ENCODE data around the gene TPPP. TPM values are rescaled to one million over a fixed set of nuclear protein-coding genes. Genes with fewer than 3 reads are reported as not detected.
"Not testable (repeated sequence)": the region's sequence is repeated elsewhere in the genome, so short reads cannot be mapped to it uniquely, and the experiment has no call there.

TPPP gene
- total RNA-seq, result 5.4 TPM
- long read RNA-seq, partial matches to known transcripts, result 0 of 2 reads
- long read RNA-seq, other reads (novel, unspliced or antisense), result 2 of 2 reads

GRCh38 chr5:693271-694041 lies at the start of gene TPPP:
Gene TPPP, minus strand, starts transcription at chr5:693352. Its CDS starts 15,292 bp downstream, at chr5:678060.
- peak; percentile 100 for DNase-seq (ENCODE audit: low spot score)

DNA sequence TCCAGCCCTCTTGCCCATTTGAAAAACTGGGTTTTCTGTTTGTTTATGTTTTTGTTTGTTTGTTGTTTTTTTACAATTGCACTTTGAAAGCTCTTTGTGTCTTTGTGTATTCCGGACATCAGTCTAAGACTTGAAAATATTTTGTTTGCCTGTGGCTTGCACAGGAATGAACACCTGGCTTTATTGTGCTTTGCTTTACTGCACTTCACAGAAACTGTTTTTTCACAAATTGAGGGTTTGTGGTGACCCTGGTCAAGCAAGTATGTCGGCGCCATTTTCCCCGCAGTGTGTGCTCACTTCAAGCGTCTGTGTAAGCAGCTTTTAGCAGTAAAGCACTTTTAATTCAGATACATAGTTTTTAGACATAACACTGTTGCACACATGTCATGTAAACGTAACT lies 49.1 kb upstream of the TPPP start:
- not testable (repeated sequence) for DNase-seq (ENCODE audit: low spot score)

DNA sequence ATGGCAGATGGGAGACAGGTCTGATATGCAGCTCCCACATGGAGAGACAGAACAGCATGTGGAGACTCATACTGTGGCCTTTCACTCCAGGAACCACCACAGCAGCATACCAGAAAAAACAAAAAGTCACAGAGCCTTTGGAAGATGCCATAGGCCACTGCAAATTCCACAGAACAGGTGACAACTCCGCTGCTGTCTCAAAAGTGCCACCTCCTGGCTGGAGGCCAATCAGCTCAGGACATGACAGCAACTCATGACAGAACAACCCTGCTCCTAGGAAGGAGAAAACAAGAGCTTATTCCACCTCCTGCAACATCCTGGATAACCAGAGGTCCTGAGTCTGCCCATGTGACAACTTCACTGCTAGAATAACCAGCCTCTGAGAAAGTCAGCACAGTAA lies 41.0 kb upstream of the TPPP start:
- DNase-seq (ENCODE audit: low spot score), result not testable (repeated sequence)

DNA sequence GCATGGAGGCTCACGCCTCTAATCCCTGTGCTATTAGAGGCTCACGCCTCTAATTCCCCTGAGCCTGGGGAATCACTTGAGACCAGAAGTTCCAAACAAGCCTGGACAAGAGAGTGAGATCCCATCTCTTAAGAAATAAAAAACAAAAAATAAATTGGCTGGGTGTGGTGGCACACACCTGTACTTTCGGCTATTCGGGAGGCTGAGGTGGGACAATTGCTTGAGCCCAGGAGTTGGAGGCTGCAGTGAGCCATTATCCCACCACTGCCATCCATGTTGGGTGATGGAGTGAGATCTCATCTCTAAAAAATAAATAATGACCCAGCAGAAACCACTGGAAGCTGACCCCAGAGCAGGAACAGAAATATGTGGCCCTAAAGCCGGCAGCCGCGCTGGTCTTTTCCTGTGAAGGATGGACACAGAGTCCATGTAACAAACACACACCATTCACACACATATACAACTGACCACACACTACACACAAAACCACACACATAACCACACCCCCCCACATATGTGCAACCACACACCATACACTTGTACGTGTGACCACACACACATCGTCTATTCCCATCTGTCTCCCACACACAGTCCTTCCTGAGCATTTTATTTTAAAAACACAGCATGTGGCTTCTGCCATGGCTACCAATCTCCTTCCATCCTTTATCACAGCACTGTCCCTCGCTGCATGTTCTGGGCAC lies 39.8 kb upstream of the TPPP start:
- not testable (repeated sequence) for DNase-seq (ENCODE audit: low spot score)

GRCh38 chr5:729225-729624 lies 36.1 kb upstream of the TPPP start:
- DNase-seq (ENCODE audit: low spot score), result not testable (repeated sequence)

DNA sequence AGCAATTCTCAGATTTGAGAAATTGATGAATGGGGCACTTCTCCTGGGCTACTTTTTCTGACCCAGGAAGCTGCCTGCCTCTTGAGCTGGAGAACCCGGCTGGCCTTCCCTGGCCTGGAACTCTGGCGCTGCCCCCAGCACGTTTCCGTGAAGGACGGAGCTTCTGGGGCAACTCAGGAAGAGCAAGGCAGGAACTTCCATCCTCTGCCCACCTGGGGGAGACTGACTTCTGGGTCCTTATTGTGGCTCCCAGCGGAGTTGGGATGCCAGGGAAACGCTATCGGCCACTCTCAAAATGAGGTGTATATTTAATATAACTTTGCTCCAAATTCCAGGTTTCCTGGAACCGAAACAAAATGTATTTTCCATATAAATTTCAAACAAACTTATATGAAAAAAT lies 33.9 kb upstream of the TPPP start:
- DNase-seq (ENCODE audit: low spot score), result not testable (repeated sequence)

- DNase-seq (ENCODE audit: low spot score), result not testable (repeated sequence)
These were observed 30.7 kb upstream of the TPPP start for GRCh38 chr5:723865-724264.

- not testable (repeated sequence) for DNase-seq (ENCODE audit: low spot score)
These were observed 30.2 kb upstream of the TPPP start for GRCh38 chr5:723309-723708.

- not testable (repeated sequence) for DNase-seq (ENCODE audit: low spot score)
These were observed 26.2 kb upstream of the TPPP start for GRCh38 chr5:719379-719778.

- DNase-seq (ENCODE audit: low spot score), result no peak
These were observed 24.0 kb upstream of the TPPP start for GRCh38 chr5:717143-717542.

- not testable (repeated sequence) for DNase-seq (ENCODE audit: low spot score)
These were observed 23.6 kb upstream of the TPPP start for GRCh38 chr5:716740-717139.

- DNase-seq (ENCODE audit: low spot score), result not testable (repeated sequence)
These were observed 22.5 kb upstream of the TPPP start for GRCh38 chr5:715636-716035.

GRCh38 chr5:714215-715118 lies 21.3 kb upstream of the TPPP start:
- not testable (repeated sequence) for DNase-seq (ENCODE audit: low spot score)

DNA sequence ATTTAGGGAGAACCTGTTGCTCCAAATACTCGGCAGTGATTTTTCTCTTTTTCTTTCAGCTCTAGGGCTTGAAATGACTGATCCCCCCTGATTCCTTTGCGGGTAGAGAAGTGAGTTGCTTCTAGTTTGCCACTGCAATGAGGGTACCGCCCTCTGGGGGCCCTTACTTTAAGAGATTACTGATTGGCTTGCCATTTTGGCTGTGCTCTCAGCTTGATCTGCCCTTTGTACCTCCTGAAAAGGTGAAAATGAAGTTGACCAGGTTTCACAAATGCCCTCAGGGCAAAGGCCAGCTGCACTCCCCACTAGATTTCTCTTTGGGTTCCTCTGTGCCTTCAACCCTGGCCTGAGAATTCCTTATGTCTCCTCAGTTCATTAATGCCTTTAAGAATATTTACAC lies 20.5 kb upstream of the TPPP start:
- DNase-seq (ENCODE audit: low spot score), result not testable (repeated sequence)

GRCh38 chr5:708848-709517 lies 15.8 kb upstream of the TPPP start:
- not testable (repeated sequence) for DNase-seq (ENCODE audit: low spot score)

DNA sequence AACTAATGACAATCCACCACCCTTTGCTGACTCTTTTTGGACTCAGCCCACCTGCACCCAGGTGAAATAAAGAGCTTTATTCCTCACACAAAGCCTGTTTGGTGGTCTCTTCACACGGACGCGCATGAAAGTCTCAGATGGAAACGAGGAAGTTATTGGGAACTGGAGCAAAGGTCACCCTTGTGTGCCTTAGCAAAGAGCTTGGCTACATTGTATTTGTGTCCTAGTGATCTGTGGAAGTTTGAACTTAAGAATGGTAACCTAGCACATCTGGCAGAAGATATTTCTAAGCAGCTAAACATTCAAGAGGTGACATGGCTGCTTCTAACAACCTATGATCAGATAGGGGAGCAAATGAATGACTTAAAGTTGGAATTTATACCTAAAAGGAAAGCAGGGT lies 15.2 kb upstream of the TPPP start:
- DNase-seq (ENCODE audit: low spot score), result not testable (repeated sequence)

- DNase-seq (ENCODE audit: low spot score), result not testable (repeated sequence)
These were observed 13.0 kb upstream of the TPPP start for GRCh38 chr5:706127-706526.

DNA sequence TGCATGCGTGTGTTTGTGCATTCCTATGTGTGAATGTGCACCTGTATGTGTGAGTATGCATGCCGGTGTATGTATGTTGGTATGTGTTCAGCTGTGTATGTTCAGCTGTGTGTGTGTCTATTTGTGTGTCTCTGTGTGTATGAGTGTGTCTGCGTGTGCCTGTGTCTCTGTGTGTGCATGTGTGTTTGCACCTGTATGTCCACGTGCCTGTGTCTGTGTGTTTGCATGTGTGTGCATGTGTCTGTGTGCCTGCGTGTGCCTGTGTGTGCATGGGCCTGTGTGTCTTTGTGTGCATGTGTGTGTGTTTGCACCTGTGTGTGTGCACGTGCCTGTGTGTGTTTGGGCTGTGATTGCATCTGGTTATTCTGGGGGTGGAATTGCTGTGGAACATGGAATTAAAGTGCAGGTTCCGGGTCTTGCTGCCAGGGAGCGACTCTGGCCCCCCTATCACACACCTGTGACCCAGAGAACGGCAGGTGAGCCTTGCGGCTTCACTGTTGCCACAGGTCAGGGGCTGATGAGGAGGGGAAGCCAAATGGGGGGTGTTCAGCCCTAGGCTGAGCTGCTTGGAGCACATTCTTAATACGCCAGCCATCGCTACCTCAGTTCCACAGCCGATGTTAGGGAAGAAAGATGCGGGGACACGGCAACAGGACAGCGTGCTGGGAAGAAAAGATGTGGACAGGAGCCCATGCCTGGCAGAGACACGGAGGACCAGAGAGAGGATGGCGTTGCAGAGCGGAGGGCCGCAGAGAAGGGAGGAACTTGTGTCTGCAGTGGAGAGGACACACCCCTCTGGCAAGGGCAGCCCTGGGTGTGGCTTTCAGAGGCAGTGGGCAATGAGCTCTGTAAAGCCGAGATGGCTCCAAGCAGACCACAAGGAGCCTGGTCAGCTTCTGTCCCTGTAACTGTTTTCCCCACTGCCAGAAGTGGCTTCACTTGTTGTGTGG lies 3.9 kb upstream of the TPPP start:
- peak; percentile 92 for DNase-seq (ENCODE audit: low spot score)

DNA sequence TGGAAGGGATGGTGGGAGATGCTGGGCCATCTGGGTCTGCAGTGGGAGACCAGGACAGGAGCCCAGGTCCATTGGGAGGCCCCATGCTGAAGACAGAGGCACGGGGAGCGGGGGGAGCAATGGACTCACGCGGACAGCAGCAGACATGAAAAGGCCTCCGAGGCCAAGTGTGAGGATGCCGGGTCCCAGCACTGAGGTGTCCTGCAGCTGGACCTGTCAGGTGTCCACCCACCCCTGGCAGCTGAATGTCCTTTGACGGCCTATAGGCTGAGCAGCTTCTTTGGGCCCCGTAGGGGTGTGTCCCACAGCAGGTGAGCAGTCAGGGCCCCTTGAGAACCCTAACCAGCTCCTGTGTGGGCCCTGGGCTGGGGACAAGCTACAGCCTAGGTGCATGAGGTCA lies 3.0 kb upstream of the TPPP start:
- peak; percentile 89 for DNase-seq (ENCODE audit: low spot score)

DNA sequence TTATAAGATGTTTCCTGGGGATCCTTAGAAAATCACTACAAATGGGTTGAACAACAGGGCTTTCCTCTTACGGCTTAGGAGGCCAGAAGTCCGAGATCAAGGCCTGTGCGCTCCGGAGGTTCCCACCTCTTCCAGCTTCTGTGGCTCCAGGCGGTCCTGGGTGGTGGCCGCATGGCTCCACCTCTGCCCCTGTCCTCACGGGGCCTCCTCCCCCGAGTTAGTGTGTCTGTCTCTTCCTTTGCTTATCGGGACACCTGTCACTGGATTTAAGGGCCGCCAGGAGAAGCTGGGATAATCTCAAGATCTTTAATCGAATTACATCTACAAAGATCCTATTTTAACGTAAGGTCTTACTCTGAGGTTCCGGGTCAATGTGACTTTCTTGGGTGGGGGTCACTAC lies 2.3 kb upstream of the TPPP start:
- DNase-seq (ENCODE audit: low spot score), result not testable (repeated sequence)
